ENCODE data around the gene ARHGAP25.

Gene ARHGAP25

DNA sequence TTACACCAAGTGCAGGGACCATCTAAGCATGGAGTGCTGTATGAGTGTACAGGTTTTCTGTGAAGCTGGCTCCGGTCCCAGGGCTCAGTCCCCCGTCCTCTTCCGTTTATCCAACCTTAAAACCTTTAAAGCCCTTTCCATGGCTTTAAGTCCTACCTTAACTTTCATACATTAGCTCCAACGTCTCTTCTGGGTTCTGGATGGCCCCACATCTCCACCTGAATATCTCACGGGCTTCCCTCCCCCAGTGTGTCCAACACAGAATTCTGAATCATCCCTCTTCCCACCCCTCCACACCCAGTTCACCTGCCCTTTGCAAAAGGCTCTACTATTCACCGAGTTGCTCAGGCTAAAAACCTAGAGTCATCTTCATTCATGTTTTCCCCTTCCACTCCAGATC lies 12.8 kb downstream of the ARHGAP25 start:
- TF ChIP-seq POLR2A (IDR thresholded peaks at IDR 0.05; ENCODE audit: low read depth, low read length) (no peak), PAX5 (IDR thresholded peaks at IDR 0.05; ENCODE audit: insufficient read depth, low read length, severe bottlenecking) (no peak), SPI1 (IDR thresholded peaks at IDR 0.05; ENCODE audit: low read depth, low read length) (no peak), POLR2AphosphoS5 (IDR thresholded peaks at IDR 0.05; ENCODE audit: low read depth, low read length) (no peak), POU2F2 (IDR thresholded peaks at IDR 0.05; ENCODE audit: low read depth, low read length) (no peak), TAF1 (IDR thresholded peaks at IDR 0.05; ENCODE audit: low read depth, low read length) (no peak)
- DNase-seq (ENCODE audit: insufficient read length, low spot score) (no peak), FAIRE-seq (no peak)

DNA sequence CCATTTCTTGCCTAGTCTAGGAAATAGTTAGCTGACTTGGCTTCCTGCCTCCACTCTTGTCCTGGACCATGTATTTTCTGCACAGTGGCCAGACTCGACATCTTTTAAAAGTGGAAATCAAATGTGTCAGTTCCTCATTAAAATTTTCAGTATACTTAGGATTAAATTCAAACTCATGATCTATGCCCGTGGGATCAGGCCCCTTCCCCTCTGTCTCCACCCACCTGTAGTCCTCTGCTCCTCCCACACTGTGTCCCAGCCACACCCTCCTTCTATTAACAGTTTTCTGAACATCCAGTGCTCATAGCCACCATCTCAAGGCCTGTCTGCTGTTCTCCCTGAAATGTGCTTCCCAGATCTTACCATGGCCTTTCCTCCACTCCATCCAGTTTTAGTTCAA lies 13.3 kb downstream of the ARHGAP25 start:
- no peak for DNase-seq (ENCODE audit: insufficient read length, low spot score)
- TF ChIP-seq POLR2A (IDR thresholded peaks at IDR 0.05; ENCODE audit: low read depth, low read length) (no peak), PAX5 (IDR thresholded peaks at IDR 0.05; ENCODE audit: insufficient read depth, low read length, severe bottlenecking) (no peak), SPI1 (IDR thresholded peaks at IDR 0.05; ENCODE audit: low read depth, low read length) (no peak), POLR2AphosphoS5 (IDR thresholded peaks at IDR 0.05; ENCODE audit: low read depth, low read length) (no peak), POU2F2 (IDR thresholded peaks at IDR 0.05; ENCODE audit: low read depth, low read length) (no peak), TAF1 (IDR thresholded peaks at IDR 0.05; ENCODE audit: low read depth, low read length) (no peak)
- no peak for FAIRE-seq

DNA sequence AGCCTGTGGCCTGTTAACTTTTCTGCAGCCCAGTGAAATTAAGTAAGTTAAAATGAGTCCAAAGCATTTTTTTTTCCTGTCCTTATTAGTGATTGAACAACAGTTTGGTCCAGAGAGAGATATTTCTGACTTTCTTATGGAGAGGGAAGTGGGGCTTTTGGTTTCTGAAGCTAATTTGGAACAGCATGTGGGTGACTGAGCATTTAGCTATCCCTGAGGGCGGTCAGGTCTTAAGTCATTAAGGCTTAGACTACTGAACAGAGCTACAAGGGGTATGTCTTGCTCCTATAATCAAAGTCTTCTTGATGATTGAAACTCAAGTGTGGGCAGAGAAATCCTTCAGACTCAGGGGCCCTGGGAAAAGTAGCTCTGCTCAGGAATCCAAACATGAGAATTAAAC lies 14.0 kb downstream of the ARHGAP25 start:
- no peak for TF ChIP-seq SPI1 (IDR thresholded peaks at IDR 0.05; ENCODE audit: low read depth, low read length)
- TF ChIP-seq PAX5 (IDR thresholded peaks at IDR 0.05; ENCODE audit: insufficient read depth, low read length, severe bottlenecking): no peak
- TF ChIP-seq POLR2A (IDR thresholded peaks at IDR 0.05; ENCODE audit: low read depth, low read length): no peak
- no peak for TF ChIP-seq TAF1 (IDR thresholded peaks at IDR 0.05; ENCODE audit: low read depth, low read length)
- TF ChIP-seq POU2F2 (IDR thresholded peaks at IDR 0.05; ENCODE audit: low read depth, low read length): no peak
- TF ChIP-seq POLR2AphosphoS5 (IDR thresholded peaks at IDR 0.05; ENCODE audit: low read depth, low read length): no peak
- FAIRE-seq (no peak), DNase-seq (ENCODE audit: insufficient read length, low spot score) (no peak)

DNA sequence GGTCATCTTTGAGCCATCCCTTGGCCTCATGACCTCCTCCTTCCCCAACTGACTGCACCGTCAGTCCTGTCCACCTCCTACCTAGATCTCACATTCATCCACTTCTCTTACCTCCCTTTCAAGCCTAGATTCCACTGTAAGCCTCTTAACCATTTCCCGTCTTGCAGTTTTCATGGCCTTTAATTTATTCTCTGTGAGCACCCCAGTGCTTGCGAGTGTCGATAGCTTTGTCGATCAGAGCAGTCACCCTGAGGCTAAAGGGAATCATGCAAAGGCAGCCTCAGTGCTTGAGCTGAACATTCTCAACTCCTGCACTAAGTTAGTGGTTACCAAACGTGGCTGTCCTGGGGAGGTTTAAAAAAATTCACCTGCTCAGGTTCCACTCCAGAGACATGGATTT lies 14.7 kb downstream of the ARHGAP25 start:
- no peak for TF ChIP-seq TAF1 (IDR thresholded peaks at IDR 0.05; ENCODE audit: low read depth, low read length)
- no peak for TF ChIP-seq SPI1 (IDR thresholded peaks at IDR 0.05; ENCODE audit: low read depth, low read length)
- no peak for TF ChIP-seq POLR2AphosphoS5 (IDR thresholded peaks at IDR 0.05; ENCODE audit: low read depth, low read length)
- no peak for TF ChIP-seq PAX5 (IDR thresholded peaks at IDR 0.05; ENCODE audit: insufficient read depth, low read length, severe bottlenecking)
- TF ChIP-seq POLR2A (IDR thresholded peaks at IDR 0.05; ENCODE audit: low read depth, low read length): no peak
- no peak for TF ChIP-seq POU2F2 (IDR thresholded peaks at IDR 0.05; ENCODE audit: low read depth, low read length)
- FAIRE-seq (no peak), DNase-seq (ENCODE audit: insufficient read length, low spot score) (no peak)

DNA sequence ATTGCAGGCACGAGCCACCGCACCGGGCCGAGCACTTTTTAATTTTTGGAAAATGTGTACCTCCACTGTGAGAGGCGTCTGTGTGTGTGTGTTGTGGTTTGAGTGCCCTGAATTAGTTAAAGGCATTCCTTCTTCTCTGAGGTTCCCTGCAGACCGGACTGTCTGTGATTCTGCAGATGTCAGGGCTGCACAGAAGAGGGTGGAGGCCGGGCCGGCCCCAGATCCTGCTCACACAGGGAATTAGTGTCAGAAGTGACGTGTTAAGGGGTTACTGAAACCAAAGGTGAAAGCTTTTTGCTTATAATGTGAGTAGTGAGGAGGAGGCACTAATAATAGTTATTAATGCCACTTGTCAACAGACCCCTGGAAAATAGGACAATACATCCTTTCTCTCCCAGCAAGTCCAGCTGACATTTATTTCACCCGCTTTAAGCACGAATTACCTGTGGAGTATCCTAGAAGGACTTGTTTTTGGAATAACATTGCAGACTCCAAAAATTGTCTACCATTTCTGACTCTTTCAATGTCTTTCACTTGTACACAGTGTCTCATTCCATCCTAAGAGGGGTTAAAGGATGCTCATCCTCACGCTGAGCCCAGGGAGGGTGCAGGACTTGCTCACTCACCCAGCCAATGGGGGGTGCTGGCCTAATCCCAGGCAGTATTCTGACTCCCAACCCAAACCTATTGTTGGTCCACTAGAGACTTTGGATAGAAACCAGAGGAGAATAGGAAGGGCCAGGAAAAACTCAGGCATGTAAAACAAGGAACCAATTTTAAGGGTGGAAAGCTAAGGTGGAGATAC lies 16.2 kb downstream of the ARHGAP25 start:
- TF ChIP-seq SPI1 (IDR thresholded peaks at IDR 0.05; ENCODE audit: low read depth, low read length) (no peak), POLR2A (IDR thresholded peaks at IDR 0.05; ENCODE audit: low read depth, low read length) (no peak)
- no peak for FAIRE-seq

DNA sequence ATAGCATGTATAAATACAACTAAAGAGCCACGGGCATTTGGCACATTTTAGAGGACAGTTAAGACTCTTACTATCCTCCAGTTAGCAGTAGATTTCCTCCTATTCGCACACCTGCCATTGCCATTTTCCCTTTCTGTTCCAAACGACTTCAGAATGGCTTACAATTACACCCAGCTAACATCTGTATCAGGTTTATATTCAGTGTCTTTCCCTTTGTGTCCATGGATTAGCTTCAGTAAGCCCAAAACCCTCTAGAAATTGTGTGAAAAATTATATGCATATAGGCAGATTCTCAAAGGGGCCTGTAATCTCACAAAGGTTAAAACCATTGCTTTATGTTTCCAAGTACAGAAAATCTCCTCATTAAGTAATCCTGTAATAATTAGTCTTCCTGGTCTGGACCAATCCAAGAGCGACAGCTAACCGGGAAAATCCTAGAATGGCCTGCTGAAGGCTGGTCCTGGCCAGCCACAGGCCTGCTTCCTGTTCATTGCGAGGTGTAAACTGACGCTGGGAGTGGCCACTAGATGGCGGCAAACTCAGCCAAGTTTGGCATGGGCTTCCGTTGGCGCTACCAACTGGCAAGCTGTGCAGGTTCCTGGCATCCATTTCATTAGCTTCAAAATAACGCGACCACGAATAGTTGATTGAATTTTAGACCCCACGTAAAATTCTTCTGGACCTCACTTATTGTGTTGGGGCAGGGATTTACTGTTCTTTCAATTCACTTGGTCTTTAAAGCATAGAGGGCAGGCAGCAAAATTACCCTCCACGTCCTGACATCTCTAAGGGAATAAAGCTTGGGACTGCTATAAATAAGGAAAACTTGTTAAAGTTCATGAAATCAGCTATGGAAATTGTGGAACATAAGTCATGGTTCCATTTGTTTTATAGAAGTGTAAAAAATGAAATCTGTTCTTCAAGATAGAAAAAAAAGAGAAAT lies 17.1 kb downstream of the ARHGAP25 start:
- DNase-seq (ENCODE audit: insufficient read length, low spot score): peak; percentile 43
- FAIRE-seq: peak; percentile 99
- no peak for TF ChIP-seq TAF1 (IDR thresholded peaks at IDR 0.05; ENCODE audit: low read depth, low read length)
- no peak for TF ChIP-seq POLR2AphosphoS5 (IDR thresholded peaks at IDR 0.05; ENCODE audit: low read depth, low read length)
- no peak for TF ChIP-seq SPI1 (IDR thresholded peaks at IDR 0.05; ENCODE audit: low read depth, low read length)
- no peak for TF ChIP-seq POU2F2 (IDR thresholded peaks at IDR 0.05; ENCODE audit: low read depth, low read length)
- no peak for TF ChIP-seq PAX5 (IDR thresholded peaks at IDR 0.05; ENCODE audit: insufficient read depth, low read length, severe bottlenecking)
- TF ChIP-seq POLR2A (IDR thresholded peaks at IDR 0.05; ENCODE audit: low read depth, low read length): no peak

More for the DNA sequence above, 16.2 kb downstream of the ARHGAP25 start:
- DNase-seq (ENCODE audit: insufficient read length, low spot score): no peak

DNA sequence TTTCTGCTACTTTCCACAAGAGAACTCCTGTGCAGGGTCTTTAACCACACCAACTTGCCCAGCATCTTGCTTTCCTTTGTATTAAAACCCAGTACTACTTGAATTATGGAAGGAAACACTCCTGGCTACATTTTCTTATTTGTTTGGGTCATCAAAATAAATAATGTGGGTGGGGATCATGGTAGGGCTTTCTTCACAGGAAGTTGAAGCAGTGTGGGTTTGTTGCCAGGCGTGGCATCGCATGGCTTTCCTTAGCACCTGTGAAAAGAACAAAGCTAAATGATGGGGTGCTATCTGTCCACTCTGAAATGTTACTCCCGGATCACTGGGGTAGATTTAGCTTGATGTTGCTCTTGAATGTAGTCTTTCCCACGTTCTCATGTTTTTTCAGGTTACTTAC lies 18.7 kb downstream of the ARHGAP25 start:
- FAIRE-seq: no peak
- TF ChIP-seq TAF1 (IDR thresholded peaks at IDR 0.05; ENCODE audit: low read depth, low read length) (no peak), POU2F2 (IDR thresholded peaks at IDR 0.05; ENCODE audit: low read depth, low read length) (no peak), PAX5 (IDR thresholded peaks at IDR 0.05; ENCODE audit: insufficient read depth, low read length, severe bottlenecking) (no peak), SPI1 (IDR thresholded peaks at IDR 0.05; ENCODE audit: low read depth, low read length) (no peak), POLR2AphosphoS5 (IDR thresholded peaks at IDR 0.05; ENCODE audit: low read depth, low read length) (no peak), POLR2A (IDR thresholded peaks at IDR 0.05; ENCODE audit: low read depth, low read length) (no peak)

DNA sequence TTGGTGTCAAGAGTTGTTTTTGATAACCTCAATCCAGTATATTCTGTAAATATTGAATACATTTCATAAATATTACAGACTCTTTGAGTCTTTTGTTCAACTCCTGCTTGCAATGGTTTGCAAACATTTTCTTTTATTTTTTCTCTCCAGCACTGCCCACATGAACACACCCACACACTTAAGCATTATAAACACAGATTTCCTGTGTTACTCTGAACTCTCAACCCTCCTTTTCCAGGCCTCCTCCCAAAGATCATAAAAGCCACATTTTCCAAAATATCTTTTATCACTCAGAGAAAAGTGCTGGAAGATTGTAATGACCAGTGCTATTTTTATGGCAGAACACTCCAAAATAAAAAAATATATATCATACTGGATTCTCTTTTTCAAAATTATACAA lies 20.5 kb downstream of the ARHGAP25 start:
- FAIRE-seq (no peak), DNase-seq (ENCODE audit: insufficient read length, low spot score) (no peak)
- TF ChIP-seq POLR2AphosphoS5 (IDR thresholded peaks at IDR 0.05; ENCODE audit: low read depth, low read length): no peak
- TF ChIP-seq PAX5 (IDR thresholded peaks at IDR 0.05; ENCODE audit: insufficient read depth, low read length, severe bottlenecking): no peak
- no peak for TF ChIP-seq SPI1 (IDR thresholded peaks at IDR 0.05; ENCODE audit: low read depth, low read length)
- no peak for TF ChIP-seq TAF1 (IDR thresholded peaks at IDR 0.05; ENCODE audit: low read depth, low read length)
- no peak for TF ChIP-seq POLR2A (IDR thresholded peaks at IDR 0.05; ENCODE audit: low read depth, low read length)
- TF ChIP-seq POU2F2 (IDR thresholded peaks at IDR 0.05; ENCODE audit: low read depth, low read length): no peak

More for the DNA sequence above, 18.7 kb downstream of the ARHGAP25 start:
- DNase-seq (ENCODE audit: insufficient read length, low spot score): no peak

DNA sequence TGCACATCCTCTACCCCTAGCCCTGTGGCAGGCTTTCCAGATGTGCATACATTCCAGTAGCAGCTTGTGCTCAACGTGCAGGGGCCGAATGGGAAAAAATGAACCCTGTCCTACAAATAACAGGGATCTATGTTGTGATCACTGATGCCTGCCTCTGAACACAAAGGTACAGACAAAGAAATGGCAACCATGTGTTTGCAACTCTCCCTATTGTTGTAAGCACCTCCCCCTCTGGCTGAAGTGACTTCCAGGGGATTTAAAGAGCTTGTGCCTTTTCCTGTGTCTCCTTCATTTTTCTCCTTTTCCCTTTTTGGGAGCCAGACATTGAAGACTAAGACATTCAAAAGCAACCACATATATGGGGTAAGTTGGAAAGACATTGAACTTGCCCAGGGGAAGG lies 21.6 kb downstream of the ARHGAP25 start:
- DNase-seq (ENCODE audit: insufficient read length, low spot score) (no peak), FAIRE-seq (no peak)
- TF ChIP-seq POLR2A (IDR thresholded peaks at IDR 0.05; ENCODE audit: low read depth, low read length) (no peak), POLR2AphosphoS5 (IDR thresholded peaks at IDR 0.05; ENCODE audit: low read depth, low read length) (no peak), PAX5 (IDR thresholded peaks at IDR 0.05; ENCODE audit: insufficient read depth, low read length, severe bottlenecking) (no peak), SPI1 (IDR thresholded peaks at IDR 0.05; ENCODE audit: low read depth, low read length) (no peak), TAF1 (IDR thresholded peaks at IDR 0.05; ENCODE audit: low read depth, low read length) (no peak), POU2F2 (IDR thresholded peaks at IDR 0.05; ENCODE audit: low read depth, low read length) (no peak)

All from GM12891 (cell line).